Stimulated activated CD4-positive, alpha-beta T cell treated with anti-CD3 and anti-CD28 coated beads, Interleukin-2, amount 100 ng/mL, for 48 hours (primary cell): ENCODE results near the gene SSX4B.
"Not testable (repeated sequence)": the region's sequence is repeated elsewhere in the genome, so short reads cannot be mapped to it uniquely, and the experiment has no call there.

ENCODE experiments used
- DNase-seq, 2 donors: peaks; one replicate each; pipeline ENCODE4 v3.0.0-alpha.2; 2020

The SSX4B gene, protein sequence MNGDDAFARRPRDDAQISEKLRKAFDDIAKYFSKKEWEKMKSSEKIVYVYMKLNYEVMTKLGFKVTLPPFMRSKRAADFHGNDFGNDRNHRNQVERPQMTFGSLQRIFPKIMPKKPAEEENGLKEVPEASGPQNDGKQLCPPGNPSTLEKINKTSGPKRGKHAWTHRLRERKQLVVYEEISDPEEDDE

DNA sequence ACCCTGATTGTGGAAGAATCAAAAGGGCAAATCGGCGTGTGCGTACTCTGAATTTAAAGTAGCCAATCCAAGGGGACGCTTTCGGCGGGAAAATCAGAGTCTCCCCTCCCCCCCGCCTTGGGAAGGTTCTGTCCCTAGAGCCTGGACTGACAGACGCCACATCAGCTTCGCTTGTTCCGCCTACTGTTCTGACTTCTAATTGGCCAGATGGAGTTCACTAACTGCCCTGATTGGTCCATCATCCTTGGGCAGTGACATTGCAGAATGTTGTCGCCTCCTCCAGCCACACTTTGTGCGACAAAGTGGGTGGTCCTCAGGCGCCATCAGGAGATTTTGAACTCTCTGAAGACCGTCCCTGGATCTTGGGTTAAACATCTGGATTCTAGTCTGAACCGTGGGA, at the start of gene SSX4B:
Gene SSX4B, minus strand, starts transcription at position 101 of the 400 bp plus-strand sequence. CDS start 588 bp downstream, outside the sequence.
- not testable (repeated sequence) for DNase-seq

- no peak for DNase-seq
Observed at GRCh38 chrX:48460606-48461005, 48.8 kb upstream of the SSX4B start.

GRCh38 chrX:48460031-48460430, 48.3 kb upstream of the SSX4B start:
- no peak for DNase-seq

- DNase-seq = no peak
Observed at GRCh38 chrX:48459483-48459882, 47.7 kb upstream of the SSX4B start.

DNA sequence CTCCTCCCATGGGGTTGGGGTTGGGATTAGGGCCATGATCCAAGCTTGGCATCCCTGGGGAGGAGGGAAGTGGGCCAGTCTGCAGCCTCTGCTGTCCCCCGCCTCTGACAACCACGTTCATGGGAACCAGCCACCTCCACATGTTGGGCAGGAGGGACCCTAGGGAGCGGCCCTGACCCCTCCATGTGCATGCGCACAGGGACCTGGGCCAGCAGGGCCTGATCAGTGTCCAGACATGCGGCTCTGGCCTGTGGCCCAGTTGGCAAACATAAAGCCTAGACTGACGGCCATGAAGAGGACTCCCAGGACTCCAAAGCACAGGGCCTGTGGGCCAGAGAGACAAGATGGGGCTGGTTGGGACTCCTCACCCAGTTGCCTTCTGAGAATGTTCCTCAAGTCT, 47.0 kb upstream of the SSX4B start:
- DNase-seq = no peak

GRCh38 chrX:48456628-48457331, 45.0 kb upstream of the SSX4B start:
- no peak for DNase-seq

- no peak for DNase-seq
Observed at GRCh38 chrX:48451708-48452107, 39.9 kb upstream of the SSX4B start.

DNA sequence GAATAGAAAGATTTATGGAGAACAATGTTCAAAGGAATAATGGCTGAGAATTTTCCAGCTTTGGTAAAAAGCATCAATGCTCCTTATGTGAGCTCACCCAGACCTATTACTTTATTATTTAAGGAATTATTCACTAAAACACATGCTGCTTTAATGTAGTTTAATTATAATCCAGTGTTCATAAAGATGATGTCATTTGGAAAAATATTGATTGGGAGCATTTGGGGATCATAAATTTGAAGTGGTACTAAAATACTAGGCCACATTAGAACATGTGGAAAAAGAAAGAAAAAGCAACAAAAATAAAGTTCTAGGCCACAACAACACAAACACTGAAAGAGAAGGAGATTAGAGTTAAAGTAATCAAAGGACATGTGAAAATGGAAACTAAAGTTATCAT, 38.3 kb upstream of the SSX4B start:
- DNase-seq = no peak

GRCh38 chrX:48447201-48447600, 35.4 kb upstream of the SSX4B start:
- DNase-seq = not testable (repeated sequence)

DNA sequence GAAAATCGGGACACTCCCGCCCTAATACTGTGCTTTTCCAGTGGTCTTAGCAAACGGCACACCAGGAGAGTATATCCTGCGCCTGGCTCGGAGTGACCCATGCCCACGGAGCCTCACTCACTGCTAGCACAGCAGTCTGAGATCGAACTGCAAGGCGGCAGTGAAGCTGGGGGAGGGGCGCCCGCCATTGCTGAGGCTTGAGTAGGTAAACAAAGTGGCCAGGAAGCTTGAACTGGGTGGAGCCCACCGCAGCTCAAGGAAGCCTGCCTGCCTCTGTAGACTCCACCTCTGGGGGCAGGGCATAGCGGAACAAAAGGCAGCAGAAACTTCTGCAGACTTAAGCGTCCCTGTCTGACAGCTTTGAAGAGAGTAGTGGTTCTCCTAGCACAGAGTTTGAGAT, 22.0 kb upstream of the SSX4B start:
- DNase-seq = not testable (repeated sequence)

GRCh38 chrX:48430166-48430565, 18.4 kb upstream of the SSX4B start:
- not testable (repeated sequence) for DNase-seq

- DNase-seq = not testable (repeated sequence)
Observed at GRCh38 chrX:48429606-48430005, 17.8 kb upstream of the SSX4B start.

- DNase-seq = not testable (repeated sequence)
Observed at GRCh38 chrX:48427027-48427716, 15.4 kb upstream of the SSX4B start.

- not testable (repeated sequence) for DNase-seq
Observed at GRCh38 chrX:48397825-48398224, 13.9 kb downstream of the SSX4B start.

GRCh38 chrX:48396931-48397330, 14.8 kb downstream of the SSX4B start:
- not testable (repeated sequence) for DNase-seq

- DNase-seq = not testable (repeated sequence)
Observed at GRCh38 chrX:48383239-48383638, 28.5 kb downstream of the SSX4B start, which contains the start of gene SSX4. SSX4 (plus strand) TSS chrX:48383539; CDS start chrX:48384054, 515 bp downstream.

DNA sequence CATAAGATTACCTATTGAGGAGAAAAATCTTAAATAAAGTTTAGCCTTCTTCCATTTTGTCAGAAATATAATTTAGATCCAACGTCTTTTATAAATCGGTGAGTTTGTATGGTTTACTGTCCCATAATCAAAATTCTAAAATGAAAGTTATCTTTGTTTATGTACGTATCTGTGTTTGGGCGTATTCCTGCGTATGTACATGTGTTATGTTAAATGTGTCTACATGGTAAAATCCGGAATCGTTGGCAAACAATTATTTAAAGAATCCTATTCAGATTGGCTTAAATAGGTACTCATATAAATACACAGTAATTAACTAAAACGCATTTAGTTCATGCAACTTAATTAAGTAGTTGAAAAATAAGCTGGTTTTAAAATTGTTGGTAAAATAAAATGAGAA, 41.4 kb downstream of the SSX4B start:
- DNase-seq = not testable (repeated sequence)

DNA sequence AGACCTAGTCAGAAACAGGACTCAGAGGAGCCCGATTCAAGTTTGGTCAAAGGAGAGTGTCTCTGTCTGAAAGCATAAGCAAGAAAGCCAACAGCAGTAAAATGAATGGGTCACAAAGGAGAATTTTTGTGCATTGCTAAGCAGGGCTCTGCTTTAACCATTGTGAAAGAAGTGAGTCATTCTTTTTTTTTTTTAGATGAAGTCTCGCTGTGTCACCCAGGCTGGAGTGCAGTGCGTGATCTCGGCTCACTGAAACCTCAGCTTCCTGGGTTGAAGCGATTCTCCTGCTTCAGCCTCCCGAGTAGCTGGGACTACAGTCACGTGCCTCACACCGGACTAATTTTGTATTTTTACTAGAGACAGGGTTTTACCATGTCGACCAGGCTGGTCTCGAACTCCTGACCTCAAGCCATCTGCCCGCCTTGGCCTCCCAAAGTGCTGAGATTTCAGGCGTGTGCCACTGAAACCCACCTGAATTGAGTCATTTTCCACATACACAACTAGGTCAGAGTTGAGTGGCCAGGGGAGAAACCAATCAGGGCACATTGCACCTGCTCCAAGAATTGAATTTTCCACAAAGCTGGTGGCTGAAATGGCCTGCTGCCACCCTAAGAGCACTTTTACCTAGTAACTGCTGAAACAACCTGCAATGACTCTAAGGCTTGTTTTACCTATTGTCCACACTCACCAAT, 43.9 kb downstream of the SSX4B start:
- DNase-seq = not testable (repeated sequence)

DNA sequence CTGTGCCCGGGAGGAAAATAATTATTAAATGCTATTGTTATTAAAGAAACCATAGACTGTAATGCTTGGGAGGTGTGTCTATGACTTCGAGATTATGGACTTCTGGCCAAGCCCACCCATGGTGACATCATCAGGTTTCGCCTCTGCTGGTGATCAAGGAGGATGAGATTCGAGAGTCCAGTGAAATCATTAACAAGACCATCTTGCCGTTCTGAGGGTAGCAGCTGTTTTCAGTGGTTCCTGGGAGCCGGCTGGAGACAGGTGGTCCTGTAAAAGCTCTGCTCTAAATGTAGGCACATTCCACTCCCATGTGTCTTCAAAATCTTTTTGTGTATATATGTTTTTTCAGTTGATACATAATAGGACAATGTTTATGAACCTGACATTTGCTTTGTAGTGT, 52.5 kb downstream of the SSX4B start:
- DNase-seq = not testable (repeated sequence)

DNA sequence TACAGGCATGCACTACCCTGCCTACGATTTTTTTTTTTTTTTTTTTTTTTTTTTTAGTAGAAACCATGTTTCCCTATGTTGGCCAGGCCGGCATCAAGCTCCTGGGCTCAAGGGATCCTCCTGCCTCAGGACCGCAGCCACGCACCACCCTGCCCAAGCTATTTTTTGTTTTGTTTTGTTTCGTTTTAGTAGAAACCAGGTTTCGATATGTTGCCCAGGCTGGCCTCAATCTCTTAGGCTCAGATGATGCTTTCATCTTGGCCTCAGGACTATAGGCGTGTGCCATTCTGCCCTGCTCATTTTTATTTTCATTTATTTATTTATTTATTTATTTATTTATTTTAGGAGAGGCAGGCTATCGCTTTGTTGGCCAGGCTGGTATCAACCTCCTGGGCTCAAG, 54.1 kb downstream of the SSX4B start:
- DNase-seq = no peak

GRCh38 chrX:48356315-48357094, 55.3 kb downstream of the SSX4B start, which contains the start of gene SSX3:
SSX3 (minus strand) TSS chrX:48356703; CDS start chrX:48355249, 1,454 bp downstream.
- not testable (repeated sequence) for DNase-seq
